K562 (cell line): ENCODE measurements around the gene RSPRY1. TPM values are rescaled to one million over a fixed set of nuclear protein-coding genes. Genes with fewer than 3 reads are reported as not detected.

Experiments
- ADNP ChIP-seq: fragments of 200-800 bp; sonication (Bioruptor generic); IDR thresholded peaks from 2 replicates; pipeline ENCODE4 v1.6.1; 2016; ENCODE audit warnings: missing genetic modification characterization, missing compliant biosample characterization
- ARID1B ChIP-seq: fragments of 450-650 bp; IDR thresholded peaks from 2 replicates; pipeline ENCODE4 v1.6.1; 2016; ENCODE audit warnings: antibody characterized with exemption, mild to moderate bottlenecking, inconsistent platforms
- ATF7 ChIP-seq: fragments of 450-650 bp; IDR thresholded peaks from 2 replicates; pipeline ENCODE4 v1.7.1; 2014; ENCODE audit warnings: mild to moderate bottlenecking, moderate library complexity
- BCOR ChIP-seq: fragments of 450-650 bp; IDR thresholded peaks from 2 replicates; pipeline ENCODE4 v1.6.1; 2016
- BRD9 ChIP-seq: fragments of 450-650 bp; IDR thresholded peaks from 2 replicates; pipeline ENCODE4 v1.6.1; 2018; ENCODE audit warnings: low read depth; ENCODE audit not compliant: partially characterized antibody
- BRF1 ChIP-seq: IDR thresholded peaks from 3 replicates; pipeline ENCODE4 v1.6.1; 2011; ENCODE audit warnings: borderline replicate concordance, mild to moderate bottlenecking; ENCODE audit not compliant: insufficient read length; ENCODE audit errors: extremely low read depth
- CREB1 ChIP-seq, 2 experiments: sonication (generic) in 1 of 2; formaldehyde crosslinking in 1 of 2; IDR thresholded peaks; 2 replicates each; pipeline versions ENCODE4 v1.6.1 to v1.8.0; 2012 to 2022; ENCODE audit warnings: inconsistent platforms in 1 of 2, mild to moderate bottlenecking in 1 of 2, missing genetic modification reagents in 1 of 2, moderate library complexity in 1 of 2
- CREB5 ChIP-seq: fragments of 250-450 bp; sonication (Bioruptor Pico); IDR thresholded peaks from 2 replicates; pipeline ENCODE4 v1.5.0; 2020; ENCODE audit warnings: mild to moderate bottlenecking
- EGR1 ChIP-seq: fragments of 450-650 bp; conservative IDR thresholded peaks from 2 replicates; pipeline ENCODE4 v1.6.1; 2017; ENCODE audit warnings: mild to moderate bottlenecking
- FOS ChIP-seq: IDR thresholded peaks from 3 replicates; pipeline ENCODE4 v1.6.1; 2011; ENCODE audit not compliant: insufficient read length; ENCODE audit errors: extremely low read depth
- FOSL1 ChIP-seq: fragments of 200-800 bp; sonication (Bioruptor generic); conservative IDR thresholded peaks from 2 replicates; pipeline ENCODE4 v1.6.1; 2016; ENCODE audit warnings: missing genetic modification characterization, missing compliant biosample characterization
- FOXP1 ChIP-seq: sonication (generic); formaldehyde crosslinking; IDR thresholded peaks from 2 replicates; pipeline ENCODE4 v1.8.0; 2022; ENCODE audit warnings: mild to moderate bottlenecking, missing genetic modification reagents
- GABPA ChIP-seq: fragments of 200-800 bp; sonication (Bioruptor generic); conservative IDR thresholded peaks from 2 replicates; pipeline ENCODE4 v1.6.1; 2016; ENCODE audit warnings: low read depth, missing genetic modification characterization, missing compliant biosample characterization
- HDAC6 ChIP-seq: IDR thresholded peaks from 2 replicates; pipeline ENCODE4 v1.6.1; 2012; ENCODE audit warnings: low read depth, mild to moderate bottlenecking, control low read depth, inconsistent platforms, low read length, moderate library complexity
- KAT2B ChIP-seq: IDR thresholded peaks from one replicate; pipeline ENCODE4 v1.6.1; 2012; ENCODE audit warnings: low read depth, mild to moderate bottlenecking, control low read depth, inconsistent platforms, low read length, moderate library complexity
- LARP7 ChIP-seq: fragments of 450-650 bp; IDR thresholded peaks from 2 replicates; pipeline ENCODE4 v1.6.1; 2016
- MEF2D ChIP-seq: conservative IDR thresholded peaks from 2 replicates; pipeline ENCODE4 v1.6.1; 2016; ENCODE audit warnings: low read depth, missing genetic modification characterization, missing compliant biosample characterization
- NR2C1 ChIP-seq, 2 experiments: fragments of 450-650 bp; IDR thresholded peaks; 2 replicates each; pipeline ENCODE4 v1.6.1; 2017; ENCODE audit warnings: mild to moderate bottlenecking in 2 of 2, antibody characterized with exemption in 1 of 2, inconsistent platforms in 1 of 2, missing compliant biosample characterization in 1 of 2, missing genetic modification characterization in 1 of 2
- PHF20 ChIP-seq: fragments of 450-650 bp; IDR thresholded peaks from 2 replicates; pipeline ENCODE4 v1.6.1; 2018; ENCODE audit not compliant: partially characterized antibody
- PRPF4 ChIP-seq: fragments of 200-400 bp; formaldehyde crosslinking; IDR thresholded peaks from one replicate; pipeline ENCODE4 v1.6.1; 2017; ENCODE audit warnings: low read length, low read depth, mild to moderate bottlenecking; ENCODE audit not compliant: insufficient read depth, poor library complexity, severe bottlenecking
- SOX6 ChIP-seq: fragments of 450-650 bp; IDR thresholded peaks from 2 replicates; pipeline ENCODE4 v1.6.1; 2014; ENCODE audit warnings: mild to moderate bottlenecking
- ZBTB7A ChIP-seq: IDR thresholded peaks from 2 replicates; pipeline ENCODE4 v1.6.1; 2011; ENCODE audit warnings: low read depth, mild to moderate bottlenecking, low read length, moderate library complexity, borderline replicate concordance; ENCODE audit not compliant: control insufficient read depth
- ZEB2 ChIP-seq: fragments of 450-650 bp; IDR thresholded peaks from 2 replicates; pipeline ENCODE4 v1.6.1; 2016
- ZNF12 ChIP-seq: sonication (generic); formaldehyde crosslinking; IDR thresholded peaks from 2 replicates; pipeline ENCODE4 v1.4.0; 2020; ENCODE audit warnings: mild to moderate bottlenecking, missing genetic modification reagents
- ZNF197 ChIP-seq: fragments of 200-800 bp; sonication (Bioruptor generic); IDR thresholded peaks from 2 replicates; pipeline ENCODE4 v1.6.1; 2016; ENCODE audit warnings: low read depth, missing genetic modification characterization, missing compliant biosample characterization
- ZNF316 ChIP-seq: fragments of 450-650 bp; IDR thresholded peaks from 2 replicates; pipeline ENCODE4 v1.6.1; 2016
- ZNF354B ChIP-seq: fragments of 250-450 bp; sonication (Bioruptor Pico); IDR thresholded peaks from 2 replicates; pipeline ENCODE4 v1.4.0; 2020
- ZNF830 ChIP-seq: fragments of 250-450 bp; sonication (Bioruptor Pico); IDR thresholded peaks from 2 replicates; pipeline ENCODE4 v1.5.0; 2021; ENCODE audit warnings: mild to moderate bottlenecking
- polyA plus RNA-seq, 8 experiments: library from polyadenylated mRNA; depleted of rRNA in 4 of 8; stranded (reverse) in 5 of 8; unstranded in 3 of 8; fragments of >200 nt; fragmentation: Nextera tagmentation in 2 of 8; fragmentation: Illumina TruSeq in 1 of 8; extraction: Ambion mirVana in 2 of 8; extraction: Trizol in 1 of 8; gene quantifications; 2 replicates each; pipeline versions ENCODE4 v1.2.1 to v1.2.3, GENCODE V29; 2011 to 2014; ENCODE audit warnings: inconsistent platforms in 1 of 8, missing spikeins in 1 of 8
- total RNA-seq, 7 experiments: library from RNA; depleted of rRNA in 6 of 7; stranded (reverse); fragments of >200 nt in 6 of 7; fragmentation: Illumina TruSeq in 2 of 7; extraction: Trizol in 2 of 7; gene quantifications; 2 replicates each; pipeline versions ENCODE4 v1.2.1 to v1.2.3, GENCODE V29; 2011 to 2021; ENCODE audit warnings: low replicate concordance in 1 of 7
- TF ChIP-seq, protein P1 (sequence below): sonication (generic); formaldehyde crosslinking; IDR thresholded peaks from 2 replicates; pipeline ENCODE4 v1.8.0; 2022; ENCODE audit warnings: missing genetic modification reagents, mild to moderate bottlenecking, moderate library complexity, borderline replicate concordance

The RSPRY1 gene
- total and polyA plus RNA-seq, 9 of the 15 experiments (the other 6 are each of a cell fraction or from before 2014, with no cell fraction given), result 10.2 to 27.8 (median 20.8) TPM

DNA sequence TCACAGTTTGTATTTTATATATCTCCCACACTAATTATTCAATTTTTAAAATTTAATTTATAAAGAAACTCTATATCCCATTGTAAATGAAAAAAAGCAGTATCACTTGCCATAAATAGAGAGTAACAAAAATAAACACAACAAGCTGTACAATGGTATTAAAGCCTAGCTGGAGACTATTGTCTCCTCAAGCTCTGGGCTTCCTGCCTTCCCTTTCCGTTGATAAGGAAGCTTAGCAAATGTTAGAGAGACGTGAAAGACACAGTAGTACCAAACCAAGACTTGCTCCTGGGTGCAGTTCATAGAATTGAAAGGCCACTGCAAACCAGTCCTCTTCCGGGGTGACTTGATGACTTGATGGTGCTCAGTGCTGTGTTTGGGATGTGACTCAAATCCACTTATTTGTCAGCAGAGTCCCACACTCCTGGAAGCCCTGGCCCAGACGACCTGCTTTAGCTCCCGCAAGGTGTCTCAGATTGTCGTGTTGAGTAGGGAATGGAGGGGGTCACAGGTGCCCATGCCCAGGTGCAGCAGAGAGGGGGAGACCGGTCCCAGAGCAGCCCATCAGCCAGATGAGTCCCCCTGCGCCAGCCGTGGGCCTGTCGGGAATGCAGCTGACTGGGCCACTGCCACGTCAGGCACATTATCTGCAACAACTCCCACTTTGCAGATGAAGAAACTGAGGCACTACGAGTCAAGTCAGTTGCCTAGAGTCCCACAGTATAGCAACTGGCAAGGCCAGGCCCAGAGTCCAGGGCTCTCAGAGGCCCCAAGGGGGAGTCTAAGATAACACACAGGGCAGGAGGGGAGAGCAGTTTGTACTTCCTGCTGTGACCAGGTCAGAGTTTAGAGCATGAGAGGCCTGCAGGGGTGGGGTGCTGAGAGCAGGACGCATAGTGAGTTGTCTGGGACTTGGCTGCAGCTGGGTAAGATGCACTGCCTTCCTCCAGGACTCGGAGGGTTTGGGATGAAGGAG is 40.8 kb upstream of the RSPRY1 start (continued):
- no peak for TF ChIP-seq ZNF12 (CRISPR knock-in tag)
- no peak for TF ChIP-seq HDAC6
- TF ChIP-seq ARID1B, result peak; percentile 18; the same call in 1 of the 2 replicates
- TF ChIP-seq PRPF4, result no peak
- TF ChIP-seq, protein P1, sequence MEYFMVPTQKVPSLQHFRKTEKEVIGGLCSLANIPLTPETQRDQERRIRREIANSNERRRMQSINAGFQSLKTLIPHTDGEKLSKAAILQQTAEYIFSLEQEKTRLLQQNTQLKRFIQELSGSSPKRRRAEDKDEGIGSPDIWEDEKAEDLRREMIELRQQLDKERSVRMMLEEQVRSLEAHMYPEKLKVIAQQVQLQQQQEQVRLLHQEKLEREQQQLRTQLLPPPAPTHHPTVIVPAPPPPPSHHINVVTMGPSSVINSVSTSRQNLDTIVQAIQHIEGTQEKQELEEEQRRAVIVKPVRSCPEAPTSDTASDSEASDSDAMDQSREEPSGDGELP (CRISPR knock-in tag), result no peak; the same call in 1 of the 2 replicates
- no peak for TF ChIP-seq MEF2D (tag)
- TF ChIP-seq FOS, result no peak
- peak; percentile 41; the same call in 1 of the 2 replicates for TF ChIP-seq GABPA (tag)
- peak; percentile 54; the same call in 1 of the 2 replicates for TF ChIP-seq BCOR
- TF ChIP-seq BRF1, result no peak
- TF ChIP-seq ZNF197 (CRISPR knock-in tag), result no peak
- 0 out of 2 replicates have a peak, but pooled peaks have one; percentile 51 for TF ChIP-seq FOXP1 (CRISPR knock-in tag)
- no peak for TF ChIP-seq CREB1 (IDR thresholded peaks at IDR 0.05)
- no peak for TF ChIP-seq CREB1 (CRISPR knock-in tag; IDR thresholded peaks at IDR 0.05)
- no peak for TF ChIP-seq FOSL1 (tag)
- TF ChIP-seq KAT2B, result no peak
- TF ChIP-seq ZBTB7A, result peak; percentile 66; the same call in 1 of the 2 replicates
- TF ChIP-seq EGR1, result no peak
- no peak for TF ChIP-seq ATF7
- TF ChIP-seq BRD9, result no peak
- no peak for TF ChIP-seq ZEB2
- TF ChIP-seq PHF20, result no peak
- no peak for TF ChIP-seq ZNF316
- TF ChIP-seq SOX6, result no peak
- peak; percentile 82 for TF ChIP-seq NR2C1 (IDR thresholded peaks at IDR 0.05)
- peak; percentile 80; the same call in 1 of the 2 replicates for TF ChIP-seq NR2C1 (tag; IDR thresholded peaks at IDR 0.05)
- no peak for TF ChIP-seq ZNF830 (CRISPR knock-in tag)
- no peak for TF ChIP-seq ADNP (tag)
- no peak for TF ChIP-seq CREB5 (CRISPR knock-in tag)
- TF ChIP-seq ZNF354B (CRISPR knock-in tag), result no peak
- TF ChIP-seq LARP7, result no peak
